ENCODE measurements around the gene HTR2A.

HTR2A gene

DNA sequence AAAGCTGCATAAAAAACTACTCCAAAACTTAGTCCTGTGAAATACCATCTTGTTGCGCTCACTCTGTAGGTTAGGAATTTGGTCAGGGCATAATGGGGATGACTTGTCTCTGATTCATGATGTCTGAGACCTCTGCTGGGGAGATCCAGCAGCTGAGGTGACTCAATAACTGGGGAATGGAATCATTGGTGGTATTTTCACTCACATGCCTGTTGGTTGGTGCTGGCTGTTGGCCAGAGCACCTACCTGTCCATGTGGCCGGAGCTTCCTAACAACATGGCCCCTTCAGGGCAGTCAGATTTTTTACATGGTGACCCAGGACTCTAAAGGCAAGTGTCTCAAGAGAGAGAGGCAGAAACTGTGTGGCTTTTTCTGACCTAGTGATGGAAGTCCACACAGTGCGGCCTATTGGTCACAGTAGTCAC lies 92.5 kb downstream of the HTR2A start:
- DNase-seq, result no peak

DNA sequence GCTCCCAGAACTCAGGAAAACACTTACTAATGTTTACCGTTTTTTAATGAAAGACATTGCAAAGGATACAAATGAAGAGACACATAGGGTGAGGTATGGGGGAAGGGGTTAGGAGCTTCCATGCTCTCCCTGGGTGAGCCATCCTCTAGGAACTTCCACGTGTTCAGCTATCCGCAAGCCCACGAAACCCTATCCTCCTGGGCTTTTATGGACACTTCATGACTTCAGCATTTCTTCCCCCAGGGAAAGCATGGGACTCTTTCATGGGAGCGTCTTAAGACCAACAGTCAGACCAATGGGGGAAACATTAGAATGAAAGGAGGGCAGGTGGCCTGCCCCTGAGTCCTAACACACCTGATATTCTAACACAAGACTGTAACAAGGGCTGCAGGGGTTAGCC lies 93.3 kb downstream of the HTR2A start:
- no peak for DNase-seq

- no peak for DNase-seq
Measured at GRCh38 chr13:46801858-46802257, 95.0 kb downstream of the HTR2A start.

DNA sequence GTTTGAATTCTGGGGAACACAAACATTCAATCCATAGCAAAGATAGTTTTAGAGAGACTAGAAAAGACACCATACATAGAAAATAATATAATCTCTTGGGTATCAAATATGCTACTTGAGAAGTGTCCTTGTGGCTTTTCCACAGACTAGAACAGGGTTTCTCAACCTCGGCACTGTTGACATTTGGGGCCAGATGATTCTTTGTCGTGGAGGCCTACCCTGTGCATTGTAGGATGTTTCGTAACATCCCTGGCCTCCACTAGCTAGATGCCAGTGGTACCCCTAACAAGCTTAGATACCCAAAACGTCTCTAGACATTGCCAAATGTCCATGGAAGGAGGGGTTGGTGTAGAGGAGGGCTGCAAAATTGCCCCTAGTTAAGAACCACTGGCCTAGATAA lies 97.7 kb downstream of the HTR2A start:
- no peak for DNase-seq

GRCh38 chr13:46797501-46798237 lies 99.2 kb downstream of the HTR2A start:
- DNase-seq, result no peak

GRCh38 chr13:46796515-46797474 lies 100.1 kb downstream of the HTR2A start, which contains the start of gene ESD:
TSS of gene ESD (minus strand) at chr13:46797161. CDS start at chr13:46791413, 5,748 bp downstream.
- peak; percentile 72 for DNase-seq

DNA sequence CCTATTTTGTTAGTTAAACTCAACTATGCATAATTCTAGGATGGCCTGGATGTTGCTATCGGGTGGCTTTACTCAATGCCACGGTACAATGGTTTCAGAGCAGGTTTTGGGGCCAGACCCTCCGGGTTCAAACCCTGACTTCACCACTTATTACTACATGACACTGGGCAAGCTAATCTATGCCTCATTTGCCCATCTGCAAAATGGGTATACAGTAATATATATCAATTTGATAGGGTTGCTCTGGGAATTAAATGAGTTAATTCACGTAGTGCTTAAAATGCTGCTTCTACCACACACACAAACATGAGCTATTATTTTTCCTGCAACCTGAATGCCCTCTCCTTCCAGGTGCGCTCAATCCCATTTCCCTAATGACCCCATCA lies 100.7 kb downstream of the HTR2A start:
- no peak for DNase-seq

- no peak for DNase-seq
Measured at GRCh38 chr13:46795321-46795720, 101.5 kb downstream of the HTR2A start.

- DNase-seq, result no peak
Measured at GRCh38 chr13:46783504-46783903, 113.3 kb downstream of the HTR2A start.

DNA sequence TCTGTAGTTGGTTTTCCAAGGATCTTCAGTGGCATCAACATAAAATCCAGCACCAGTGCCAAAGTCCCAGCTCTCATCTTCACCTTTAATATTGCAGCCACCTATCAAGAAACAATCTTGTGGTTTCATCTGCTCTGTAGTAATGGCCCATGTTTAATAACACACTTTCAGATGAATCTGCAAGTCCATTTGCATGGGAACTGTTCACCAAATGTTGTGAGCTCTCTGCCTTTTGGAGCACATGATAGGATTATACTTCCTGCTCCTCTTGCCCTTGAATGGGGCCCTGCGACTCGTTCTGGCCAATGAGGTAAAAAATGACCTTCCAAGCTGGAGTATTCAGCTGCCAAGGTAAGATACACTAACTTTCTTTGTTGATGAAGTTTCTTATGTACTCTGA lies 114.2 kb downstream of the HTR2A start:
- DNase-seq, result no peak

GRCh38 chr13:46782066-46782465 lies 114.8 kb downstream of the HTR2A start:
- DNase-seq, result no peak
